ENCODE measurements around the gene OR4N2. TPM values are rescaled to one million over a fixed set of nuclear protein-coding genes. Genes with fewer than 3 reads are reported as not detected.
"Not testable (repeated sequence)": the region's sequence is repeated elsewhere in the genome, so short reads cannot be mapped to it uniquely, and the experiment has no call there.

OR4N2 gene
- total and polyA plus RNA-seq, 4 donors = not detected

GRCh38 chr14:19827626-19828244 lies 24.2 kb downstream of the OR4N2 start:
- H3K36me3 ChIP-seq (ENCODE audit: control insufficient read depth, insufficient read depth, low read length); H3K27ac ChIP-seq (ENCODE audit: low read depth, low read length); DNase-seq (ENCODE audit: low read depth in 4 of 6, low spot score in 6 of 6); H3K9me3 ChIP-seq (ENCODE audit: control insufficient read depth, insufficient read depth, low read length); H3K27me3 ChIP-seq (ENCODE audit: control insufficient read depth, insufficient read depth, low read length); H3K4me3 ChIP-seq (ENCODE audit: low read depth, low read length); H3K4me1 ChIP-seq (ENCODE audit: control insufficient read depth, insufficient read depth, low read length): not testable (repeated sequence)
- 42% methylated on average over 4 of the region's 12 CpGs for WGBS (ENCODE audit: insufficient coverage)

- H3K27me3 ChIP-seq (ENCODE audit: control insufficient read depth, insufficient read depth, low read length) = no peaks in the 10 kb centered on the region
- H3K9me3 ChIP-seq (ENCODE audit: control insufficient read depth, insufficient read depth, low read length) = peaks cover 8% of the 10 kb centered on the region
- no peaks in the 10 kb centered on the region for H3K4me1 ChIP-seq (ENCODE audit: control insufficient read depth, insufficient read depth, low read length)
- no peaks in the 10 kb centered on the region for H3K36me3 ChIP-seq (ENCODE audit: control insufficient read depth, insufficient read depth, low read length)
- no CpG with 5 or more reads among the region's 2 CpGs for WGBS (ENCODE audit: insufficient coverage)
- no peak for DNase-seq (ENCODE audit: low read depth in 4 of 6, low spot score in 6 of 6)
- H3K27ac ChIP-seq (ENCODE audit: low read depth, low read length) = no peak overlapping the region
- no peak overlapping the region for H3K4me3 ChIP-seq (ENCODE audit: low read depth, low read length)
Observed at GRCh38 chr14:19828314-19828713, 24.7 kb downstream of the OR4N2 start.

GRCh38 chr14:19834203-19834848 lies 30.8 kb downstream of the OR4N2 start:
- H3K4me1 ChIP-seq (ENCODE audit: control insufficient read depth, insufficient read depth, low read length); H3K27me3 ChIP-seq (ENCODE audit: control insufficient read depth, insufficient read depth, low read length); DNase-seq (ENCODE audit: low read depth in 4 of 6, low spot score in 6 of 6); H3K36me3 ChIP-seq (ENCODE audit: control insufficient read depth, insufficient read depth, low read length); H3K27ac ChIP-seq (ENCODE audit: low read depth, low read length); H3K4me3 ChIP-seq (ENCODE audit: low read depth, low read length): not testable (repeated sequence)
- H3K9me3 ChIP-seq (ENCODE audit: control insufficient read depth, insufficient read depth, low read length) = peaks cover 11% of the 10 kb centered on the region
- WGBS (ENCODE audit: insufficient coverage) = 72% methylated on average over 7 of the region's 8 CpGs

GRCh38 chr14:19838433-19838832 lies 34.9 kb downstream of the OR4N2 start:
- Histone ChIP-seq H3K27ac (ENCODE audit: low read depth, low read length) (no peak overlapping the region), H3K4me3 (ENCODE audit: low read depth, low read length) (no peak overlapping the region), H3K9me3 (ENCODE audit: control insufficient read depth, insufficient read depth, low read length) (peaks cover 15% of the 10 kb centered on the region), H3K27me3 (ENCODE audit: control insufficient read depth, insufficient read depth, low read length) (no peaks in the 10 kb centered on the region), H3K36me3 (ENCODE audit: control insufficient read depth, insufficient read depth, low read length) (no peaks in the 10 kb centered on the region), H3K4me1 (ENCODE audit: control insufficient read depth, insufficient read depth, low read length) (no peaks in the 10 kb centered on the region)
- DNase-seq (ENCODE audit: low read depth in 4 of 6, low spot score in 6 of 6) = no peak

GRCh38 chr14:19851365-19851764 lies 47.8 kb downstream of the OR4N2 start:
- peaks cover 2% of the 10 kb centered on the region for H3K9me3 ChIP-seq (ENCODE audit: control insufficient read depth, insufficient read depth, low read length)
- no peak overlapping the region for H3K4me3 ChIP-seq (ENCODE audit: low read depth, low read length)
- no peaks in the 10 kb centered on the region for H3K36me3 ChIP-seq (ENCODE audit: control insufficient read depth, insufficient read depth, low read length)
- no peak for DNase-seq (ENCODE audit: low read depth in 4 of 6, low spot score in 6 of 6)
- H3K27ac ChIP-seq (ENCODE audit: low read depth, low read length) = no peak overlapping the region
- H3K27me3 ChIP-seq (ENCODE audit: control insufficient read depth, insufficient read depth, low read length) = no peaks in the 10 kb centered on the region
- H3K4me1 ChIP-seq (ENCODE audit: control insufficient read depth, insufficient read depth, low read length) = no peaks in the 10 kb centered on the region

GRCh38 chr14:19866061-19866669 lies 62.6 kb downstream of the OR4N2 start:
- not testable (repeated sequence) for H3K4me1 ChIP-seq (ENCODE audit: control insufficient read depth, insufficient read depth, low read length); H3K36me3 ChIP-seq (ENCODE audit: control insufficient read depth, insufficient read depth, low read length); H3K27ac ChIP-seq (ENCODE audit: low read depth, low read length); DNase-seq (ENCODE audit: low read depth in 4 of 6, low spot score in 6 of 6); H3K27me3 ChIP-seq (ENCODE audit: control insufficient read depth, insufficient read depth, low read length); H3K4me3 ChIP-seq (ENCODE audit: low read depth, low read length)
- 86% methylated on average over 35 of the region's 39 CpGs for WGBS (ENCODE audit: insufficient coverage)
- peaks cover 18% of the 10 kb centered on the region for H3K9me3 ChIP-seq (ENCODE audit: control insufficient read depth, insufficient read depth, low read length)

- H3K4me1 ChIP-seq (ENCODE audit: control insufficient read depth, insufficient read depth, low read length) = no peaks in the 10 kb centered on the region
- WGBS (ENCODE audit: insufficient coverage) = no CpG with 5 or more reads among the region's 6 CpGs
- H3K27me3 ChIP-seq (ENCODE audit: control insufficient read depth, insufficient read depth, low read length) = no peaks in the 10 kb centered on the region
- H3K4me3 ChIP-seq (ENCODE audit: low read depth, low read length) = no peak overlapping the region
- no peak overlapping the region for H3K27ac ChIP-seq (ENCODE audit: low read depth, low read length)
- no peaks in the 10 kb centered on the region for H3K36me3 ChIP-seq (ENCODE audit: control insufficient read depth, insufficient read depth, low read length)
- peaks cover 14% of the 10 kb centered on the region for H3K9me3 ChIP-seq (ENCODE audit: control insufficient read depth, insufficient read depth, low read length)
- no peak for DNase-seq (ENCODE audit: low read depth in 4 of 6, low spot score in 6 of 6)
Observed at GRCh38 chr14:19873178-19873577, 69.6 kb downstream of the OR4N2 start.

GRCh38 chr14:19874842-19875241 lies 71.3 kb downstream of the OR4N2 start, which contains the start of gene OR4K2:
Gene OR4K2 (plus strand): TSS chr14:19875142. CDS start chr14:19876268, 1,126 bp downstream.
- H3K4me3 ChIP-seq (ENCODE audit: low read depth, low read length) = no peak within 1 kb of the TSS
- no peaks in the 10 kb centered on the region for H3K27me3 ChIP-seq (ENCODE audit: control insufficient read depth, insufficient read depth, low read length)
- WGBS (ENCODE audit: insufficient coverage) = no CpG with 5 or more reads among the region's 2 CpGs
- H3K27ac ChIP-seq (ENCODE audit: low read depth, low read length) = no peak within 1 kb of the TSS
- DNase-seq (ENCODE audit: low read depth in 4 of 6, low spot score in 6 of 6) = no peak
- no peaks in the 10 kb centered on the region for H3K36me3 ChIP-seq (ENCODE audit: control insufficient read depth, insufficient read depth, low read length)
- peaks cover 14% of the 10 kb centered on the region for H3K9me3 ChIP-seq (ENCODE audit: control insufficient read depth, insufficient read depth, low read length)
- H3K4me1 ChIP-seq (ENCODE audit: control insufficient read depth, insufficient read depth, low read length) = no peaks in the 10 kb centered on the region

GRCh38 chr14:19878029-19878642 lies 74.6 kb downstream of the OR4N2 start:
- no peak overlapping the region for H3K4me3 ChIP-seq (ENCODE audit: low read depth, low read length)
- H3K9me3 ChIP-seq (ENCODE audit: control insufficient read depth, insufficient read depth, low read length) = peaks cover 15% of the 10 kb centered on the region
- no peaks in the 10 kb centered on the region for H3K4me1 ChIP-seq (ENCODE audit: control insufficient read depth, insufficient read depth, low read length)
- H3K36me3 ChIP-seq (ENCODE audit: control insufficient read depth, insufficient read depth, low read length) = no peaks in the 10 kb centered on the region
- H3K27me3 ChIP-seq (ENCODE audit: control insufficient read depth, insufficient read depth, low read length) = no peaks in the 10 kb centered on the region
- DNase-seq (ENCODE audit: low read depth in 4 of 6, low spot score in 6 of 6) = no peak
- H3K27ac ChIP-seq (ENCODE audit: low read depth, low read length) = no peak overlapping the region
